HepG2 (cell line): ENCODE data around the gene ACD. TPM values are rescaled to one million over a fixed set of nuclear protein-coding genes. Genes with fewer than 3 reads are reported as not detected.

ENCODE experiments used
- ARHGAP35 ChIP-seq: sonication (generic); formaldehyde crosslinking; IDR thresholded peaks from 2 replicates; pipeline ENCODE4 v1.9.0; 2022; ENCODE audit warnings: mild to moderate bottlenecking, inconsistent platforms, moderate library complexity, missing genetic modification reagents, borderline replicate concordance
- GATAD1 ChIP-seq: IDR thresholded peaks from 2 replicates; pipeline ENCODE4 v1.6.1; 2016; ENCODE audit warnings: missing genetic modification reagents, missing compliant biosample characterization
- GZF1 ChIP-seq: sonication (generic); formaldehyde crosslinking; IDR thresholded peaks from 2 replicates; pipeline ENCODE4 v1.5.1; 2020; ENCODE audit warnings: mild to moderate bottlenecking, missing genetic modification reagents
- HMGA1 ChIP-seq: sonication (generic); formaldehyde crosslinking; conservative IDR thresholded peaks from 2 replicates; pipeline ENCODE4 v1.4.0; 2020; ENCODE audit warnings: missing genetic modification reagents
- NR2F6 ChIP-seq, 2 experiments: IDR thresholded peaks; 2 replicates each; pipeline ENCODE4 v1.6.1; 2016; ENCODE audit warnings: antibody characterized with exemption in 1 of 2, mild to moderate bottlenecking in 1 of 2
- PHF8 ChIP-seq: sonication (generic); formaldehyde crosslinking; IDR thresholded peaks from 2 replicates; pipeline ENCODE4 v1.5.0; 2020; ENCODE audit warnings: missing genetic modification reagents
- POLR2AphosphoS5 ChIP-seq: IDR thresholded peaks from 2 replicates; pipeline ENCODE4 v1.6.1; 2012; ENCODE audit warnings: low read depth, low read length
- PPARG ChIP-seq: conservative IDR thresholded peaks from 2 replicates; pipeline ENCODE4 v1.6.1; 2016; ENCODE audit warnings: missing biosample characterization, missing genetic modification reagents
- RARA ChIP-seq: IDR thresholded peaks from 2 replicates; pipeline ENCODE4 v1.6.1; 2016; ENCODE audit warnings: missing genetic modification reagents, missing compliant biosample characterization
- SAFB2 ChIP-seq: sonication (generic); formaldehyde crosslinking; IDR thresholded peaks from 2 replicates; pipeline ENCODE4 v1.5.1; 2020; ENCODE audit warnings: missing genetic modification reagents, low read depth, mild to moderate bottlenecking, borderline replicate concordance
- SATB2 ChIP-seq: sonication (generic); formaldehyde crosslinking; IDR thresholded peaks from 2 replicates; pipeline ENCODE4 v1.5.0; 2020; ENCODE audit warnings: missing genetic modification reagents
- TAF1 ChIP-seq: sonication (generic); formaldehyde crosslinking; IDR thresholded peaks from 2 replicates; pipeline ENCODE4 v1.4.0; 2020; ENCODE audit warnings: missing genetic modification reagents
- YEATS2 ChIP-seq: sonication (generic); formaldehyde crosslinking; IDR thresholded peaks from 2 replicates; pipeline ENCODE4 v1.4.0; 2020; ENCODE audit warnings: missing genetic modification reagents, borderline replicate concordance
- ZNF30 ChIP-seq: sonication (generic); formaldehyde crosslinking; IDR thresholded peaks from 2 replicates; pipeline ENCODE4 v1.5.0; 2020; ENCODE audit warnings: mild to moderate bottlenecking, missing genetic modification reagents
- ZNF607 ChIP-seq: sonication (generic); formaldehyde crosslinking; IDR thresholded peaks from 2 replicates; pipeline ENCODE4 v1.5.1; 2020; ENCODE audit warnings: missing genetic modification reagents, mild to moderate bottlenecking, borderline replicate concordance
- ZNF7 ChIP-seq: IDR thresholded peaks from 2 replicates; pipeline ENCODE4 v1.6.1; 2016; ENCODE audit warnings: missing biosample characterization, missing genetic modification reagents
- ZNF749 ChIP-seq: sonication (generic); formaldehyde crosslinking; IDR thresholded peaks from 2 replicates; pipeline ENCODE4 v1.8.0; 2022; ENCODE audit warnings: mild to moderate bottlenecking, missing genetic modification reagents, moderate library complexity, borderline replicate concordance
- ZNF782 ChIP-seq: sonication (generic); formaldehyde crosslinking; IDR thresholded peaks from 2 replicates; pipeline ENCODE4 v1.4.0; 2020; ENCODE audit warnings: missing genetic modification reagents, mild to moderate bottlenecking, borderline replicate concordance
- ZSCAN9 ChIP-seq: IDR thresholded peaks from 2 replicates; pipeline ENCODE4 v1.6.1; 2016; ENCODE audit warnings: borderline replicate concordance
- polyA plus RNA-seq, 8 experiments: library from polyadenylated mRNA; depleted of rRNA in 3 of 8; stranded (reverse) in 7 of 8; unstranded in 1 of 8; fragments of >200 nt; fragmentation: Illumina TruSeq in 4 of 8; extraction: Trizol in 4 of 8; gene quantifications; 2 replicates each; pipeline versions ENCODE4 v1.2.1 to v1.2.3, GENCODE V29; 2011 to 2016; ENCODE audit warnings: low read depth in 4 of 8, missing spikeins in 1 of 8, mixed read lengths in 1 of 8; ENCODE audit not compliant: insufficient read depth in 1 of 8
- total RNA-seq, 5 experiments: library from RNA; depleted of rRNA; stranded (reverse); fragments of >200 nt; fragmentation: Illumina TruSeq; extraction: Trizol; gene quantifications; 2 replicates each; pipeline ENCODE4 v1.2.3, GENCODE V29; 2016; ENCODE audit warnings: low read depth in 1 of 5
- TF ChIP-seq, protein P1 (sequence below), 2 experiments: sonication (generic) in 1 of 2; formaldehyde crosslinking in 1 of 2; IDR thresholded peaks; 2 replicates each; pipeline versions ENCODE4 v1.4.0 to v1.6.1; 2016 to 2020; ENCODE audit warnings: borderline replicate concordance in 1 of 2, low read depth in 1 of 2, mild to moderate bottlenecking in 1 of 2, missing genetic modification reagents in 1 of 2
- TF ChIP-seq, protein P2 (sequence below): sonication (generic); formaldehyde crosslinking; IDR thresholded peaks from 2 replicates; pipeline ENCODE4 v1.5.0; 2020; ENCODE audit warnings: mild to moderate bottlenecking, missing genetic modification reagents, moderate library complexity
- TF ChIP-seq, protein P3 (sequence below): sonication (generic); formaldehyde crosslinking; IDR thresholded peaks from 2 replicates; pipeline ENCODE4 v1.8.1; 2022; ENCODE audit warnings: low read depth, mild to moderate bottlenecking, missing genetic modification reagents

ACD gene
- total and polyA plus RNA-seq, 2 of the 13 experiments (the other 11 are each of a cell fraction or from before 2014, with no cell fraction given) = 32.6 to 38.3 TPM

DNA sequence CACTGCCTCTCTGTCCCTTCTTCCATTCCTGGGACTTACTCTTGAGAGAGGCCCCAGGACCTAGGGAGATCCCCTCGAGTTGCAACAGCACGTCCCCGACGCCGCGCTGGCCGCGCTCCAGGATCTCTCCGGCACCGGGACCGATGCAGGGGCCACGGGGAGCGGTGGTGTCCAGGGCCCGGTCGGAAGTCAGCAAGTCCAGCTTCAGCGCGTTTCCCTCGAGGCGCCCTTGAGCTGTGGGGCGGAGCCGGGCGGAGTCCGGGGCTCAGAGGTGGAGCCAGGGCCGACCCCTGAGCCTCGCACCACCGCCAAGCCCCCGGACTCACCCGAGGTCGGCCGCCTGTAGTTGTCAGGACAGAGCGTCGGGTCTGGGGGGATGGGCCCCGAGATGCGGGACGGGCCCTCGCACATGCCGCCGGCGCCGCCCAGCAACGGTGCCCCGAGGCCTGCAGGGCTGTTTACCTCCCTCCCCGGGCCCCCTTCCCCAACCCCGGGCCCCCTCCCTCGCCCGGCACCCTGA is 6.0 kb upstream of the ACD start (continued):
- TF ChIP-seq YEATS2 (CRISPR knock-in tag) (0 out of 2 replicates have a peak, but pooled peaks have one; percentile 3), PPARG (no peak; the same call in 1 of the 2 replicates), SATB2 (CRISPR knock-in tag) (no peak), NR2F6 (IDR thresholded peaks at IDR 0.05) (no peak), NR2F6 (CRISPR knock-in tag; IDR thresholded peaks at IDR 0.05) (0 out of 2 replicates have a peak, but pooled peaks have one; percentile 12), POLR2AphosphoS5 (peak; percentile 28), ZNF782 (peak; percentile 43; the same call in 1 of the 2 replicates), PHF8 (CRISPR knock-in tag) (peak; percentile 22), ZNF749 (CRISPR knock-in tag) (peak; percentile 68; the same call in 1 of the 2 replicates), RARA (CRISPR knock-in tag) (no peak), SAFB2 (CRISPR knock-in tag) (no peak), GATAD1 (CRISPR knock-in tag) (0 out of 2 replicates have a peak, but pooled peaks have one; percentile 5), TAF1 (CRISPR knock-in tag) (peak; percentile 15; the same call in 1 of the 2 replicates), ZNF607 (peak; percentile 66; the same call in 1 of the 2 replicates), GZF1 (CRISPR knock-in tag) (no peak; the same call in none of the 2 replicates), ARHGAP35 (peak; percentile 73; the same call in 1 of the 2 replicates), ZNF30 (CRISPR knock-in tag) (peak; percentile 83), ZSCAN9 (CRISPR knock-in tag) (0 out of 2 replicates have a peak, but pooled peaks have one; percentile 9), ZNF7 (CRISPR knock-in tag) (no peak), HMGA1 (CRISPR knock-in tag) (no peak)
- TF ChIP-seq, protein P1, sequence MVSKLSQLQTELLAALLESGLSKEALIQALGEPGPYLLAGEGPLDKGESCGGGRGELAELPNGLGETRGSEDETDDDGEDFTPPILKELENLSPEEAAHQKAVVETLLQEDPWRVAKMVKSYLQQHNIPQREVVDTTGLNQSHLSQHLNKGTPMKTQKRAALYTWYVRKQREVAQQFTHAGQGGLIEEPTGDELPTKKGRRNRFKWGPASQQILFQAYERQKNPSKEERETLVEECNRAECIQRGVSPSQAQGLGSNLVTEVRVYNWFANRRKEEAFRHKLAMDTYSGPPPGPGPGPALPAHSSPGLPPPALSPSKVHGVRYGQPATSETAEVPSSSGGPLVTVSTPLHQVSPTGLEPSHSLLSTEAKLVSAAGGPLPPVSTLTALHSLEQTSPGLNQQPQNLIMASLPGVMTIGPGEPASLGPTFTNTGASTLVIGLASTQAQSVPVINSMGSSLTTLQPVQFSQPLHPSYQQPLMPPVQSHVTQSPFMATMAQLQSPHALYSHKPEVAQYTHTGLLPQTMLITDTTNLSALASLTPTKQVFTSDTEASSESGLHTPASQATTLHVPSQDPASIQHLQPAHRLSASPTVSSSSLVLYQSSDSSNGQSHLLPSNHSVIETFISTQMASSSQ (IDR thresholded peaks at IDR 0.05; ENCODE audit: low read depth) = no peak
- TF ChIP-seq, protein P1 (CRISPR knock-in tag; IDR thresholded peaks at IDR 0.05; ENCODE audit: borderline replicate concordance) = 0 out of 2 replicates have a peak, but pooled peaks have one; percentile 8
- TF ChIP-seq, protein P2, sequence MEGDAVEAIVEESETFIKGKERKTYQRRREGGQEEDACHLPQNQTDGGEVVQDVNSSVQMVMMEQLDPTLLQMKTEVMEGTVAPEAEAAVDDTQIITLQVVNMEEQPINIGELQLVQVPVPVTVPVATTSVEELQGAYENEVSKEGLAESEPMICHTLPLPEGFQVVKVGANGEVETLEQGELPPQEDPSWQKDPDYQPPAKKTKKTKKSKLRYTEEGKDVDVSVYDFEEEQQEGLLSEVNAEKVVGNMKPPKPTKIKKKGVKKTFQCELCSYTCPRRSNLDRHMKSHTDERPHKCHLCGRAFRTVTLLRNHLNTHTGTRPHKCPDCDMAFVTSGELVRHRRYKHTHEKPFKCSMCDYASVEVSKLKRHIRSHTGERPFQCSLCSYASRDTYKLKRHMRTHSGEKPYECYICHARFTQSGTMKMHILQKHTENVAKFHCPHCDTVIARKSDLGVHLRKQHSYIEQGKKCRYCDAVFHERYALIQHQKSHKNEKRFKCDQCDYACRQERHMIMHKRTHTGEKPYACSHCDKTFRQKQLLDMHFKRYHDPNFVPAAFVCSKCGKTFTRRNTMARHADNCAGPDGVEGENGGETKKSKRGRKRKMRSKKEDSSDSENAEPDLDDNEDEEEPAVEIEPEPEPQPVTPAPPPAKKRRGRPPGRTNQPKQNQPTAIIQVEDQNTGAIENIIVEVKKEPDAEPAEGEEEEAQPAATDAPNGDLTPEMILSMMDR (CRISPR knock-in tag) = peak; percentile 44
- TF ChIP-seq, protein P3, sequence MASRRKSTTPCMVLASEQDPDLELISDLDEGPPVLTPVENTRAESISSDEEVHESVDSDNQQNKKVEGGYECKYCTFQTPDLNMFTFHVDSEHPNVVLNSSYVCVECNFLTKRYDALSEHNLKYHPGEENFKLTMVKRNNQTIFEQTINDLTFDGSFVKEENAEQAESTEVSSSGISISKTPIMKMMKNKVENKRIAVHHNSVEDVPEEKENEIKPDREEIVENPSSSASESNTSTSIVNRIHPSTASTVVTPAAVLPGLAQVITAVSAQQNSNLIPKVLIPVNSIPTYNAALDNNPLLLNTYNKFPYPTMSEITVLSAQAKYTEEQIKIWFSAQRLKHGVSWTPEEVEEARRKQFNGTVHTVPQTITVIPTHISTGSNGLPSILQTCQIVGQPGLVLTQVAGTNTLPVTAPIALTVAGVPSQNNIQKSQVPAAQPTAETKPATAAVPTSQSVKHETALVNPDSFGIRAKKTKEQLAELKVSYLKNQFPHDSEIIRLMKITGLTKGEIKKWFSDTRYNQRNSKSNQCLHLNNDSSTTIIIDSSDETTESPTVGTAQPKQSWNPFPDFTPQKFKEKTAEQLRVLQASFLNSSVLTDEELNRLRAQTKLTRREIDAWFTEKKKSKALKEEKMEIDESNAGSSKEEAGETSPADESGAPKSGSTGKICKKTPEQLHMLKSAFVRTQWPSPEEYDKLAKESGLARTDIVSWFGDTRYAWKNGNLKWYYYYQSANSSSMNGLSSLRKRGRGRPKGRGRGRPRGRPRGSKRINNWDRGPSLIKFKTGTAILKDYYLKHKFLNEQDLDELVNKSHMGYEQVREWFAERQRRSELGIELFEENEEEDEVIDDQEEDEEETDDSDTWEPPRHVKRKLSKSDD = peak; percentile 19; the same call in 1 of the 2 replicates
